ENCODE data around the gene LPAR1. TPM values are rescaled to one million over a fixed set of nuclear protein-coding genes. Genes with fewer than 3 reads are reported as not detected.

The LPAR1 gene
- polyA plus RNA-seq, 1 donor = 22.4 TPM

DNA sequence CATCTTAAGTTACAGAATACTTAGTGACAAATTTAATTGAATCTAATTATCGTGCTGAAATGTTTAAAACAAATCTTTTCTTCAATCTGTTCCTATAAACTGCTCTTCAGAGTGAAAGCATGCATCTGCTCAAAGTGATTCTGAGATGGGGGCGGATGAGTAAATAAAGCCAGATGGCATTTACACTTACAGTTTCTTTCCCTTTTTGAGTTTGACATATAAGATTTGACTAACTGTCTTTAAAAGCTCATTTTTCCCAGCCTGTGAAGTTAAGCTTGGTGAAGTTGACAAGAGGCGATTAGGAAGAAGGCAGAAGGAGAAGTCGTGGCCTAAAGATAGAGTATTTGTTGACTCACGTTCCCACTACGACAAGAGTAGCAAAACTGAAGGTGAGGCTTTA, 137.4 kb downstream of the LPAR1 start:
- Histone ChIP-seq H3K4me3 (ENCODE audit: low read length) (no peak overlapping the region), H3K36me3 (ENCODE audit: control insufficient read depth, insufficient read depth, low read length) (peaks cover 2% of the 10 kb centered on the region), H3K9me3 (ENCODE audit: control insufficient read depth, low read depth, low read length) (peaks cover 3% of the 10 kb centered on the region), H3K27ac (ENCODE audit: low read length) (no peak overlapping the region), H3K4me1 (ENCODE audit: control insufficient read depth, insufficient read depth, low read length) (no peaks in the 10 kb centered on the region), H3K27me3 (ENCODE audit: control insufficient read depth, insufficient read depth, low read length) (no peaks in the 10 kb centered on the region)
- no CpG with 5 or more reads among the region's 6 CpGs for WGBS (ENCODE audit: insufficient coverage, low lambda C conversion rate)
- DNase-seq = no peak

DNA sequence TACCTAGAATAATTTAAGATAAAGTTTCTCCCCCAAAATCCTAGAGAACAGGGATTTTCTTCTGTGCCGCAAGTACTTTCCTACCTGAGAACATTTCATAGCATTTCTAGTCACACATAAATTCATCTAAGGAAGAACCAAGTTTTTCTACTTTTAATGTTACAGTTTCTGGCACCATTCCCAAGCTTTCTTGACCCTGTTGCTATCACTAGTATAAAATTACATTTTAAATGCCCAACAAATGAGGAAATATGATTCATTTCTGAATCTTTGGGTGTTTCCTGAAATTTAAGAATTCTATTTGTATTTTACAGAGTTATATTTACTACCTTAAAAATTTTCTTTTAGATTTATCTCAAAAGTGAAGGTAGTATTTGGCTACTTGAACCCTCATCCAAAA, 137.8 kb downstream of the LPAR1 start:
- no peaks in the 10 kb centered on the region for H3K27me3 ChIP-seq (ENCODE audit: control insufficient read depth, insufficient read depth, low read length)
- no CpG with 5 or more reads among the region's 1 CpG for WGBS (ENCODE audit: insufficient coverage, low lambda C conversion rate)
- peaks cover 2% of the 10 kb centered on the region for H3K36me3 ChIP-seq (ENCODE audit: control insufficient read depth, insufficient read depth, low read length)
- no peak overlapping the region for H3K4me3 ChIP-seq (ENCODE audit: low read length)
- DNase-seq = no peak
- peaks cover 3% of the 10 kb centered on the region for H3K9me3 ChIP-seq (ENCODE audit: control insufficient read depth, low read depth, low read length)
- H3K27ac ChIP-seq (ENCODE audit: low read length) = no peak overlapping the region
- peaks cover 2% of the 10 kb centered on the region for H3K4me1 ChIP-seq (ENCODE audit: control insufficient read depth, insufficient read depth, low read length)

DNA sequence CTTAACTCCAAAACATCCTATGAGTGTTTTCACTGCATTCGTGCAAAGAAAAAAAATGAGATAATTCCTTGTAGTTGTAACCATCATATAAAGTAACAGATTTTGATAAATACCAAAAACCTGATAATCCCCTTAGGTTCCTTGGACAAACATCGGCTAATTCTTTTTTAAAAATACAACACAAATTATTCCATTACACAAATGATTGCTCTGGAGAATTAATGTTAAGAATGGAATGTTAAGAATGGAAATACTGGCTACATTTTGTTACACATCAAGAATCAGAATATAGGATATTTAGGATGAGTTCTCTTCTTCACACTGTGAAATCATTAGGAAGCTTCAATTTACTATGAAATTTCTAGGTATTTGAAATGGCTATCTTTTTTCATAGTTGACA, 139.4 kb downstream of the LPAR1 start:
- Histone ChIP-seq H3K9me3 (ENCODE audit: control insufficient read depth, low read depth, low read length) (peaks cover 3% of the 10 kb centered on the region), H3K4me3 (ENCODE audit: low read length) (no peak overlapping the region), H3K4me1 (ENCODE audit: control insufficient read depth, insufficient read depth, low read length) (peaks cover 6% of the 10 kb centered on the region), H3K27me3 (ENCODE audit: control insufficient read depth, insufficient read depth, low read length) (no peaks in the 10 kb centered on the region), H3K36me3 (ENCODE audit: control insufficient read depth, insufficient read depth, low read length) (peaks cover 2% of the 10 kb centered on the region), H3K27ac (ENCODE audit: low read length) (no peak overlapping the region)
- WGBS (ENCODE audit: insufficient coverage, low lambda C conversion rate) = no CpG with 5 or more reads among the region's 2 CpGs
- DNase-seq = no peak

DNA sequence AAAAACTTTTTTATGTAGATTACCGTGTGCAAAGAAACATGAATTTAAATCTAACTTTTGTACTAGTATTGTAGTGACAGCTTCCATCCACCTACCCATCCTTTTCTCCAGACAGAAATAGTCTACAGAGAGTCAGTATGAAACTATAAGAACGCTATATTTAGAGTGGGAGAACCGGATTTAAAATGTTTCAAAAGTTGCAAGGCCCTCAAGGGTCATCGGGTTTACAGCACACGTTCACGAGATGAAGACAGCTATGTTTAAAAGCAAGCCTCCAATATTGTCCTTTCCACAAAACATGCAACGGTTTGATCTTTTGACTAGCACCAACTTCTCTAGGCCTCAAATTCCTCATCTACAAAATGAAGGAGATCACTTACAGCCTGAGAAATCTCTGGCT, 139.9 kb downstream of the LPAR1 start:
- Histone ChIP-seq H3K27ac (ENCODE audit: low read length) (no peak overlapping the region), H3K36me3 (ENCODE audit: control insufficient read depth, insufficient read depth, low read length) (peaks cover 2% of the 10 kb centered on the region), H3K9me3 (ENCODE audit: control insufficient read depth, low read depth, low read length) (peaks cover 3% of the 10 kb centered on the region), H3K4me1 (ENCODE audit: control insufficient read depth, insufficient read depth, low read length) (peaks cover 6% of the 10 kb centered on the region), H3K4me3 (ENCODE audit: low read length) (no peak overlapping the region), H3K27me3 (ENCODE audit: control insufficient read depth, insufficient read depth, low read length) (no peaks in the 10 kb centered on the region)
- no peak for DNase-seq
- WGBS (ENCODE audit: insufficient coverage, low lambda C conversion rate) = 98% methylated on average over 5 of the region's 7 CpGs

DNA sequence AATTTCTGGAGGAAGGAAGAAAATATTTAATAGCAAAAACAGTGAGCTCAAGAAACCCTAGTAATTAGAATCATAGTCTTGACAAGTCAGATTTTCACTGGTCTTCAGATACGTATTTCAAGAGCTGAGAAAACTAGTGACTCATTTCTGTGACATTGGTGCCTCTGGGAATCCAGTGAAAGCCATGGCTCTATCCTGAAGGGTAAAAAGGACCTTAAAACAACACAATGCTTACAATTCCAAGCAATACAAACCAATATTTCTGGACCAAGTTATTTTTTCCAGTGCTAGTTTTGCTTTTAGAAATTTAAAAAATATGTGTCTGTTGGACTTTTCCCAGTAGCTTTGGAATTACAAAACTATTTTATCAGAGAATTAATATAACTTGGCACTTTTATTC, 140.3 kb downstream of the LPAR1 start:
- Histone ChIP-seq H3K27me3 (ENCODE audit: control insufficient read depth, insufficient read depth, low read length) (no peaks in the 10 kb centered on the region), H3K27ac (ENCODE audit: low read length) (no peak overlapping the region), H3K4me3 (ENCODE audit: low read length) (no peak overlapping the region), H3K4me1 (ENCODE audit: control insufficient read depth, insufficient read depth, low read length) (peaks cover 6% of the 10 kb centered on the region), H3K36me3 (ENCODE audit: control insufficient read depth, insufficient read depth, low read length) (peaks cover 2% of the 10 kb centered on the region), H3K9me3 (ENCODE audit: control insufficient read depth, low read depth, low read length) (peaks cover 3% of the 10 kb centered on the region)
- no peak for DNase-seq
- no CpG with 5 or more reads among the region's 1 CpG for WGBS (ENCODE audit: insufficient coverage, low lambda C conversion rate)

DNA sequence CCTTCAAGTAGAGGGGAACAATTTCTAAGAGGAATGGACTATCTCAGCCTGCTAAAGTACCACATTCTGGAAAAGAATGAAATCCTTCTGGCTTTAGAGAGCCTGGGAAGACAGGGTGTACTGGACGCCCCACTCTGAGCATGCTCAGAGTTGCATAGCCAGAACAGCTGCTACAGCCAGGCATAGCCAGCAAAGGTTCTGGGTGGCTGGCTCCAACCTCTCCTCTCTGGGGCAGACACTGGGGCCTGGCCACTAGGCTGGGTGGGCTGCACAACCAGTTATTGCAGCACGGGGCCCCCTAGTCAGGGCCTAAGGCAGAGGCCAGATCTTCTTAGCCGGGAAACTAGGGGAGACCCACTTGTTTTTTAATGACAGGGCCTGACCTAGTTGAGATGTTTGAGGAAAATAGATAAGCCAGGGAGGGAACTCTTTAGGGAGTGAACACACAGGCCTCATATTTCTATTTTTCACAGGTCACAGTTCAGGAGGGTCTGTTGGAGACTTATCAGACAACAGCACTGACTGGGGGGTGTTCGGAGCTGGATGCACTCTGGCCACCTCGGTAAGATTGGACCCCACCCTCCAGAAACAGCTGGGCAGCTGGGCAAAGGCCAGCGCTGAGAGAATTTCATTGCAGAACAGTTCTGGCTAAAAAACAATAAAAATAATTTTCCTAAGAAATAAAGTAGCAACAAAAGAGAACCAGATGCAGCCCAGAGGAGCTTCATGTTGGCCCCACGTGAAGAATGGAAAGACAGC, 142.9 kb downstream of the LPAR1 start:
- H3K4me3 ChIP-seq (ENCODE audit: low read length) = no peak overlapping the region
- peaks cover 2% of the 10 kb centered on the region for H3K36me3 ChIP-seq (ENCODE audit: control insufficient read depth, insufficient read depth, low read length)
- no peaks in the 10 kb centered on the region for H3K27me3 ChIP-seq (ENCODE audit: control insufficient read depth, insufficient read depth, low read length)
- 50% methylated on average over 1 of the region's 7 CpGs for WGBS (ENCODE audit: insufficient coverage, low lambda C conversion rate)
- H3K27ac ChIP-seq (ENCODE audit: low read length) = peak overlapping the region; percentile 40
- peaks cover 4% of the 10 kb centered on the region for H3K9me3 ChIP-seq (ENCODE audit: control insufficient read depth, low read depth, low read length)
- no peak for DNase-seq
- peaks cover 6% of the 10 kb centered on the region for H3K4me1 ChIP-seq (ENCODE audit: control insufficient read depth, insufficient read depth, low read length)

DNA sequence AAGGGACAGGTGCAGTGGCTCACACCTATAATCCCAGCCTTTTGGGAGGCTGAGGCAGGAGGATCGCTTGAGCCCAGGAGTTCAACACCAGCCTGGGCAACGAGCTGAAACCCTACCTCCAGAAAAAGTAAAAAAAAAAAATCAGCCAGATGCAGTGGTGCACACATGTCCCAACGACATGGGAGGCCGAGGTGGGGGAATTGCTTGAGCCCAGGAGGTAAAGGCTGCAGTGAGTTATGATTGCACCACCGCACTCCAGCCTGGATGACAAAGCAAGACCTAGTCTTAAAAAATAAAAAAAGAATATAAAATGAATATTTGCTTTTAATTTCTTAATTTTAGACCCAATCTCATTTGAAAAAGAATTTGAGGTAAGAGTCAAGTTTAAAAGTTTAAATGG, 143.5 kb downstream of the LPAR1 start:
- H3K36me3 ChIP-seq (ENCODE audit: control insufficient read depth, insufficient read depth, low read length) = peaks cover 2% of the 10 kb centered on the region
- peaks cover 6% of the 10 kb centered on the region for H3K4me1 ChIP-seq (ENCODE audit: control insufficient read depth, insufficient read depth, low read length)
- DNase-seq = no peak
- H3K4me3 ChIP-seq (ENCODE audit: low read length) = no peak overlapping the region
- H3K27ac ChIP-seq (ENCODE audit: low read length) = no peak overlapping the region
- H3K9me3 ChIP-seq (ENCODE audit: control insufficient read depth, low read depth, low read length) = peaks cover 4% of the 10 kb centered on the region
- 88% methylated on average over 4 of the region's 5 CpGs for WGBS (ENCODE audit: insufficient coverage, low lambda C conversion rate)
- no peaks in the 10 kb centered on the region for H3K27me3 ChIP-seq (ENCODE audit: control insufficient read depth, insufficient read depth, low read length)

DNA sequence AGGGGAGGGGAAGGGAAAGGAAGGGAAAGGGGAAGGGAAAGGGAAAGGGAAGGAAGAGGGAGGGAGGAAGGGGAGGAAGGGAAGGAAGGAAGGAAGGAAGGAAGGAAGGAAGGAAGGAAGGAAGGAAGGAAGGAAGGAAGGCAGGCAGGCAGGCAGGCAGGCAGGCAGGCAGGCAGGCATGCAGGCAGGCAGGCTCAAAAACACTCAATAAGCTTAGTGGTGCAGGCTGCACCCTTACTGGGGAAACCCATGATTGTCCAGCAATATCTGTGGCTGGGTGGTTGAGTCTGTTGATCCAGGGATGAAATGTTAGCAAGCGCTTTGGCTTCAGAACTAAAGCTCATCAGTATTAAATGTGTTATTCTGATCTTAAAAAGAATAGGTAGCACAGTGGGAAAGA, 145.6 kb downstream of the LPAR1 start:
- peaks cover 2% of the 10 kb centered on the region for H3K36me3 ChIP-seq (ENCODE audit: control insufficient read depth, insufficient read depth, low read length)
- no peaks in the 10 kb centered on the region for H3K27me3 ChIP-seq (ENCODE audit: control insufficient read depth, insufficient read depth, low read length)
- peaks cover 4% of the 10 kb centered on the region for H3K9me3 ChIP-seq (ENCODE audit: control insufficient read depth, low read depth, low read length)
- H3K27ac ChIP-seq (ENCODE audit: low read length) = no peak overlapping the region
- no peak overlapping the region for H3K4me3 ChIP-seq (ENCODE audit: low read length)
- no peak for DNase-seq
- H3K4me1 ChIP-seq (ENCODE audit: control insufficient read depth, insufficient read depth, low read length) = peaks cover 6% of the 10 kb centered on the region
- WGBS (ENCODE audit: insufficient coverage, low lambda C conversion rate) = no CpG with 5 or more reads among the region's 1 CpG

DNA sequence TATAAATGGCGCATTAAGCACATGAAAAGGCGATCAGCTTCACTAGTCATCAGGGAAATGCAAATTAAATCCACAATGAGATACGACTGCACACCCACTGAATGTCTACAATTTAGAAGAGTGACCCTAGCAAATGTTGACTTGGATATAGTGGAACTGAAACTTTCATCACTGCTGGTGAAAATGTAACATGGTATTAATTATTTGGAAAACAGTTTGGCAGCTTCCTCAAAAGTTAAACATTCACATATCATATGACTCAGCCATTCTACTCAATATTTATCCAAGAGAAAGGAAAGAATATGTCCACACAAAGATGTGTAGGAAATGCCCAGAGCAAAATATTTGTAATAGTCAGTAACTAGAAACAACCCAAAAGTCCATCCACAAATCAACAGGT, 146.5 kb downstream of the LPAR1 start:
- no peak overlapping the region for H3K4me3 ChIP-seq (ENCODE audit: low read length)
- peaks cover 4% of the 10 kb centered on the region for H3K9me3 ChIP-seq (ENCODE audit: control insufficient read depth, low read depth, low read length)
- peaks cover 6% of the 10 kb centered on the region for H3K4me1 ChIP-seq (ENCODE audit: control insufficient read depth, insufficient read depth, low read length)
- 67% methylated on average over 3 of the region's 3 CpGs for WGBS (ENCODE audit: insufficient coverage, low lambda C conversion rate)
- no peak overlapping the region for H3K27ac ChIP-seq (ENCODE audit: low read length)
- no peaks in the 10 kb centered on the region for H3K27me3 ChIP-seq (ENCODE audit: control insufficient read depth, insufficient read depth, low read length)
- no peaks in the 10 kb centered on the region for H3K36me3 ChIP-seq (ENCODE audit: control insufficient read depth, insufficient read depth, low read length)
- no peak for DNase-seq

DNA sequence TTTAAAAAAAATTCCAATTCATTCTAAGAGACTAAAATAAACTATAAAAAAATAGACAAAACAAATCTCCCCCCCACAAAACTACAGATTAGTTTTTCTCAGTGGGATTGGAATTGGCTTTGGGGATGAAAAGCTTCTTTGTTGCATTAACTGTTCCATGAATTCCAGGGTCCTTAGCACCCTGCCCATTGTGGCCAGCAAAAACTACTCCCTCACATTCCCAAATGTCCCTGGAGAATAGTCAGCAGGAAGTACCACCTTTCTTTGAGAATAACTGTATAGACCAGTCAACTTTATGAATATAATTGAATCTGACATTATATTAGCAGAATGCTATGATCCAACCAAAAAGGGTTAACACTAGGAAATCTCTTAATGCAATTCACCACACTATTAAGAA, 147.9 kb downstream of the LPAR1 start:
- peaks cover 4% of the 10 kb centered on the region for H3K4me1 ChIP-seq (ENCODE audit: control insufficient read depth, insufficient read depth, low read length)
- peaks cover 4% of the 10 kb centered on the region for H3K9me3 ChIP-seq (ENCODE audit: control insufficient read depth, low read depth, low read length)
- no peaks in the 10 kb centered on the region for H3K36me3 ChIP-seq (ENCODE audit: control insufficient read depth, insufficient read depth, low read length)
- no peak overlapping the region for H3K27ac ChIP-seq (ENCODE audit: low read length)
- no peaks in the 10 kb centered on the region for H3K27me3 ChIP-seq (ENCODE audit: control insufficient read depth, insufficient read depth, low read length)
- H3K4me3 ChIP-seq (ENCODE audit: low read length) = no peak overlapping the region
- DNase-seq = no peak

DNA sequence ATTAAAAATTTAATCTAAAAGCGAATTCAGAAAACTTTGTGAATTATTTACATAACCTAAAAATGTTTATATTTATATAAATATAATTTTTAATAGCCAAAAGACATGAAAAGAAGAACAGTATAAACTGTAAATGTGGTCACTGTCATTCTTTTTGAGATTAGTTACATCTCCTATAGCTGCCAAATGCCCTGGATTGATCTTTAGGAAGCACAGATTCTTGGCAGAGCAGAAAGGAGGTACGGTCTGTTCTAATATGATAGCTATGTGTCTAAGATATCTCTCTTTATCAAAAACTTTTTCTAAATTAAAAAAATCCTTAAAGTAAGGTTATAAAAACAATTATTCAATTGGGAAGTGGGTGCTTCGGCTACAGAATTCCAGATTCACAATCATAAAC, 151.0 kb downstream of the LPAR1 start:
- Histone ChIP-seq H3K9me3 (ENCODE audit: control insufficient read depth, low read depth, low read length) (no peaks in the 10 kb centered on the region), H3K27me3 (ENCODE audit: control insufficient read depth, insufficient read depth, low read length) (no peaks in the 10 kb centered on the region), H3K27ac (ENCODE audit: low read length) (no peak overlapping the region), H3K36me3 (ENCODE audit: control insufficient read depth, insufficient read depth, low read length) (no peaks in the 10 kb centered on the region), H3K4me3 (ENCODE audit: low read length) (no peak overlapping the region), H3K4me1 (ENCODE audit: control insufficient read depth, insufficient read depth, low read length) (no peaks in the 10 kb centered on the region)
- WGBS (ENCODE audit: insufficient coverage, low lambda C conversion rate) = 92% methylated on average over 2 of the region's 3 CpGs
- DNase-seq = no peak

Data from large intestine (tissue), 3 donors.